HepG2 (cell line): Measurements from ENCODE around the gene ABCC5. TPM values are rescaled to one million over a fixed set of nuclear protein-coding genes. Genes with fewer than 3 reads are reported as not detected.

Source experiments
- ATAC-seq: fragments of 200-7000 bp; cut with Tn5 transposase; 3 replicates; pipeline ENCODE4 v1.9.1; 2020; ENCODE audit warnings: mild to moderate bottlenecking, moderate library complexity
- BruUV-seq: library from RNA; stranded (reverse); fragments of 400-500 nt; replicated peaks from 2 replicates; lab custom pipeline; 2021; lab: Mats Ljungman, UMichigan
- CTCF ChIA-PET: fragments of 300-600 bp; formaldehyde crosslinking; extraction: SDS; loops from one replicate; lab custom pipeline; 2021; ENCODE audit warnings: low total read pairs, inconsistent platforms, low intra/inter-chr PET ratio; lab: Yijun Ruan, JAX
- POLR2A ChIA-PET: fragments of 350-600 bp; sonication (Branson Sonifier 250); formaldehyde crosslinking; loops from one replicate; lab custom pipeline; 2020; ENCODE audit warnings: antibody characterized with exemption, inconsistent platforms; lab: Yijun Ruan, JAX
- DNase-seq: peaks from one replicate; pipeline ENCODE4 v3.0.0-alpha.2; 2015; ENCODE audit warnings: low spot score
- FAIRE-seq: peaks from 3 replicates; lab custom pipeline; 2011; peaks lifted over from hg19 to GRCh38; lab: Jason Lieb, UNC
- H2AFZ ChIP-seq: one replicate; pipeline ENCODE4 v1.6.1; 2011; ENCODE audit warnings: low read length, inconsistent platforms
- H3K27ac ChIP-seq: fragments of 300-600 bp; 3 replicates; pipeline ENCODE4 v1.8.0; 2011; ENCODE audit warnings: mixed run types, mild to moderate bottlenecking, mixed read lengths, low read length, inconsistent platforms; ENCODE audit not compliant: insufficient read depth; ENCODE audit errors: extremely low read length
- H3K27me3 ChIP-seq, 2 experiments: fragments of 200-600 bp in 1 of 2; 2 replicates in 1 of 2; 3 replicates in 1 of 2; pipeline versions ENCODE4 v1.6.0 to v1.8.0; 2011; ENCODE audit warnings: low read length in 2 of 2, mild to moderate bottlenecking in 2 of 2, moderate library complexity in 2 of 2, inconsistent platforms in 1 of 2; ENCODE audit not compliant: insufficient read depth in 2 of 2, control insufficient read depth in 1 of 2
- H3K36me3 ChIP-seq, 2 experiments: fragments of 200-600 bp in 1 of 2; replicated peaks in 1 of 2; 2 replicates in 1 of 2; 3 replicates in 1 of 2; pipeline versions ENCODE4 v1.5.1 to v1.8.0; 2011; ENCODE audit warnings: low read length in 2 of 2, inconsistent platforms in 1 of 2; ENCODE audit not compliant: insufficient read depth in 2 of 2, control insufficient read depth in 1 of 2
- H3K4me1 ChIP-seq: 2 replicates; pipeline ENCODE4 v1.5.1; 2012; ENCODE audit warnings: low read length, inconsistent platforms; ENCODE audit not compliant: insufficient read depth
- H3K4me2 ChIP-seq: 2 replicates; pipeline ENCODE4 v1.6.0; 2011; ENCODE audit warnings: low read depth, low read length, inconsistent platforms
- H3K4me3 ChIP-seq, 3 experiments: fragments of 200-600 bp in 1 of 3; sonication (generic), shearing (Covaris generic) in 1 of 3; replicated peaks in 1 of 3; 2 replicates each; pipeline ENCODE4 v1.5.1; 2011 to 2016; ENCODE audit warnings: low read length in 3 of 3, inconsistent platforms in 2 of 3, low read depth in 2 of 3, mild to moderate bottlenecking in 2 of 3, control low read depth in 1 of 3, mixed read lengths in 1 of 3; ENCODE audit not compliant: insufficient read depth in 1 of 3
- H3K79me2 ChIP-seq: one replicate; pipeline ENCODE4 v1.6.1; 2011; ENCODE audit warnings: low read length, inconsistent platforms; ENCODE audit not compliant: insufficient read depth
- H3K9ac ChIP-seq: 2 replicates; pipeline ENCODE4 v1.6.0; 2011; ENCODE audit warnings: mild to moderate bottlenecking, low read depth, low read length, inconsistent platforms; ENCODE audit not compliant: insufficient read depth
- H3K9me3 ChIP-seq: 2 replicates; pipeline ENCODE4 v1.5.1; 2012; ENCODE audit warnings: mild to moderate bottlenecking, low read length
- H4K20me1 ChIP-seq: 2 replicates; pipeline ENCODE4 v1.6.0; 2011; ENCODE audit warnings: inconsistent platforms, mild to moderate bottlenecking, low read length, moderate library complexity; ENCODE audit not compliant: insufficient read depth
- ELF4 ChIP-seq: sonication (generic); formaldehyde crosslinking; IDR thresholded peaks from 2 replicates; pipeline ENCODE4 v1.5.0; 2020; ENCODE audit warnings: missing genetic modification reagents, mild to moderate bottlenecking, moderate library complexity, borderline replicate concordance
- GMEB2 ChIP-seq: IDR thresholded peaks from 2 replicates; pipeline ENCODE4 v1.6.1; 2016; ENCODE audit warnings: missing biosample characterization, missing genetic modification reagents, low read depth
- HBP1 ChIP-seq: IDR thresholded peaks from 2 replicates; pipeline ENCODE4 v1.6.1; 2016; ENCODE audit warnings: low read depth, control low read depth
- KAT8 ChIP-seq: IDR thresholded peaks from 2 replicates; pipeline ENCODE4 v1.6.1; 2016; ENCODE audit warnings: missing genetic modification reagents, missing compliant biosample characterization
- KLF11 ChIP-seq: IDR thresholded peaks from 2 replicates; pipeline ENCODE4 v1.6.1; 2016; ENCODE audit warnings: missing compliant biosample characterization
- KLF15 ChIP-seq: sonication (generic); formaldehyde crosslinking; IDR thresholded peaks from 2 replicates; pipeline ENCODE4 v1.8.1; 2023; ENCODE audit warnings: borderline replicate concordance, mild to moderate bottlenecking, inconsistent platforms, missing genetic modification reagents, mixed read lengths
- MIXL1 ChIP-seq: IDR thresholded peaks from 2 replicates; pipeline ENCODE4 v1.6.1; 2016
- NFE2 ChIP-seq: sonication (generic); formaldehyde crosslinking; IDR thresholded peaks from 2 replicates; pipeline ENCODE4 v1.4.0; 2020; ENCODE audit warnings: missing genetic modification reagents
- SMC3 ChIP-seq: IDR thresholded peaks from 2 replicates; pipeline ENCODE4 v1.6.1; 2011; ENCODE audit warnings: low read length, improper control_type of control experiment
- ZKSCAN5 ChIP-seq: sonication (generic); formaldehyde crosslinking; IDR thresholded peaks from 2 replicates; pipeline ENCODE4 v1.5.1; 2020; ENCODE audit warnings: mild to moderate bottlenecking, missing genetic modification reagents
- ZNF296 ChIP-seq: sonication (generic); formaldehyde crosslinking; conservative IDR thresholded peaks from 2 replicates; pipeline ENCODE4 v1.5.0; 2020; ENCODE audit warnings: mild to moderate bottlenecking, missing genetic modification reagents
- ZNF329 ChIP-seq: sonication (generic); formaldehyde crosslinking; IDR thresholded peaks from 2 replicates; pipeline ENCODE4 v1.9.0; 2021; ENCODE audit warnings: low read depth, mild to moderate bottlenecking, missing genetic modification reagents
- WGBS: methylation state at CpG from one replicate; pipeline ENCODE4 v1.1.6; 2017; ENCODE audit warnings: low lambda C conversion rate; 5-methylcytosine and 5-hydroxymethylcytosine counted together
- in situ Hi-C: cut with HindIII; loops from 2 replicates; pipeline ENCODE4 v1.10.0; 2017; ENCODE audit warnings: low pct_unique_long_range_greater_than_20kb; ENCODE audit not compliant: extremely low pct_ligation_motif_present
- intact Hi-C: fragments of 100-400 bp; cut with micrococcal nuclease; formaldehyde crosslinking; loops from one replicate; pipeline ENCODE4 v1.10.0; 2022; ENCODE audit not compliant: unreplicated experiment
- polyA plus RNA-seq, 8 experiments: library from polyadenylated mRNA; depleted of rRNA in 3 of 8; stranded (reverse) in 7 of 8; unstranded in 1 of 8; fragments of >200 nt; fragmentation: Illumina TruSeq in 4 of 8; extraction: Trizol in 4 of 8; gene quantifications; 2 replicates each; pipeline versions ENCODE4 v1.2.1 to v1.2.3, GENCODE V29; 2011 to 2016; ENCODE audit warnings: low read depth in 4 of 8, missing spikeins in 1 of 8, mixed read lengths in 1 of 8; ENCODE audit not compliant: insufficient read depth in 1 of 8
- total RNA-seq, 5 experiments: library from RNA; depleted of rRNA; stranded (reverse); fragments of >200 nt; fragmentation: Illumina TruSeq; extraction: Trizol; gene quantifications; 2 replicates each; pipeline ENCODE4 v1.2.3, GENCODE V29; 2016; ENCODE audit warnings: low read depth in 1 of 5
- TF ChIP-seq, protein P1 (sequence below), 2 experiments: fragments of 450-650 bp in 1 of 2; sonication (generic) in 1 of 2; formaldehyde crosslinking; IDR thresholded peaks; 2 replicates each; pipeline versions ENCODE4 v1.5.0 to v1.8.0; 2020 to 2022; ENCODE audit warnings: mild to moderate bottlenecking in 1 of 2, missing genetic modification reagents in 1 of 2
- TF ChIP-seq, protein P2 (sequence below): IDR thresholded peaks from 2 replicates; pipeline ENCODE4 v1.6.1; 2018; ENCODE audit warnings: missing genetic modification reagents
- TF ChIP-seq, protein P3 (sequence below): sonication (generic); formaldehyde crosslinking; IDR thresholded peaks from 2 replicates; pipeline ENCODE4 v1.8.0; 2022; ENCODE audit warnings: missing genetic modification reagents, mild to moderate bottlenecking, inconsistent platforms, borderline replicate concordance
- TF ChIP-seq, protein P4 (sequence below): sonication (generic); formaldehyde crosslinking; IDR thresholded peaks from 2 replicates; pipeline ENCODE4 v1.4.0; 2020; ENCODE audit warnings: missing genetic modification reagents

Gene ABCC5
- total and polyA plus RNA-seq, 2 of the 13 experiments (the other 11 are each of a cell fraction or from before 2014, with no cell fraction given), result 12.5 to 12.7 TPM

DNA sequence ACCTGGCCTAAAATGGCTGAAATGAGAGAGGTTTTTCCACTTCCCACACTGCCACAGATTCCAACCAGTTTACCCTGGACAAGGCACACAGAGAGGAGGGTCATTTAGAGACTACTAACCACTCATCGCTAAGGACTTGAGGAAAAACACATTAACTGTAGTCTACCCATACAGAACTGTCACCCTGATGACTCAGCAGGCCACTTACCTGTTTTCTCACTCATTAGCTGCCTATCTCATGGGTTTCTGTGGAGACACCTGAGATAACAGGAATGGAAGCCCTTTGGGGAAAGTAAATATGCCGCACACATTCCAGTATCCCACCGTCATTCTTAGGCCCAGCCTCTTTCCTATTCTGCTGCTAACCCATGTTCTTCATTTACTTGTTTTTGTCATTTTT lies 50.0 kb downstream of the ABCC5 start (continued):
- TF ChIP-seq, protein P1, sequence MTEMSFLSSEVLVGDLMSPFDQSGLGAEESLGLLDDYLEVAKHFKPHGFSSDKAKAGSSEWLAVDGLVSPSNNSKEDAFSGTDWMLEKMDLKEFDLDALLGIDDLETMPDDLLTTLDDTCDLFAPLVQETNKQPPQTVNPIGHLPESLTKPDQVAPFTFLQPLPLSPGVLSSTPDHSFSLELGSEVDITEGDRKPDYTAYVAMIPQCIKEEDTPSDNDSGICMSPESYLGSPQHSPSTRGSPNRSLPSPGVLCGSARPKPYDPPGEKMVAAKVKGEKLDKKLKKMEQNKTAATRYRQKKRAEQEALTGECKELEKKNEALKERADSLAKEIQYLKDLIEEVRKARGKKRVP (CRISPR knock-in tag; IDR thresholded peaks at IDR 0.05), result no peak
- TF ChIP-seq, protein P2, sequence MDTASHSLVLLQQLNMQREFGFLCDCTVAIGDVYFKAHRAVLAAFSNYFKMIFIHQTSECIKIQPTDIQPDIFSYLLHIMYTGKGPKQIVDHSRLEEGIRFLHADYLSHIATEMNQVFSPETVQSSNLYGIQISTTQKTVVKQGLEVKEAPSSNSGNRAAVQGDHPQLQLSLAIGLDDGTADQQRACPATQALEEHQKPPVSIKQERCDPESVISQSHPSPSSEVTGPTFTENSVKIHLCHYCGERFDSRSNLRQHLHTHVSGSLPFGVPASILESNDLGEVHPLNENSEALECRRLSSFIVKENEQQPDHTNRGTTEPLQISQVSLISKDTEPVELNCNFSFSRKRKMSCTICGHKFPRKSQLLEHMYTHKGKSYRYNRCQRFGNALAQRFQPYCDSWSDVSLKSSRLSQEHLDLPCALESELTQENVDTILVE (CRISPR knock-in tag), result no peak
- TF ChIP-seq ZNF329 (CRISPR knock-in tag) (no peak), HBP1 (CRISPR knock-in tag) (no peak), KLF11 (CRISPR knock-in tag) (no peak), GMEB2 (CRISPR knock-in tag) (no peak)

- DNase-seq (no peak), ATAC-seq (no peak), FAIRE-seq (no peak)
- no peak overlapping the region for H3K4me3 ChIP-seq
- WGBS, result 100% methylated on average over 1 of the region's 4 CpGs
- no peaks in the 10 kb centered on the region for H3K9me3 ChIP-seq
- POLR2A ChIA-PET, result no interaction called here
- no peaks in the 10 kb centered on the region for H3K27me3 ChIP-seq
- no peak overlapping the region for H3K27ac ChIP-seq
- H3K4me2 ChIP-seq, result no peak overlapping the region
- H3K36me3 ChIP-seq, result peaks cover 1 to 29% of the 10 kb centered on the region in 2 experiments
- CTCF ChIA-PET, result no interaction called here
- no peak overlapping the region for H2AFZ ChIP-seq
- no peaks in the 10 kb centered on the region for H3K79me2 ChIP-seq
- in situ Hi-C loops, result no loop called here
- BruUV-seq, result no TSS peak
- intact Hi-C loops, result no loop called here
- H4K20me1 ChIP-seq, result no peaks in the 10 kb centered on the region
- H3K9ac ChIP-seq, result no peak overlapping the region
- no peaks in the 10 kb centered on the region for H3K4me1 ChIP-seq
- TF ChIP-seq, protein P3, sequence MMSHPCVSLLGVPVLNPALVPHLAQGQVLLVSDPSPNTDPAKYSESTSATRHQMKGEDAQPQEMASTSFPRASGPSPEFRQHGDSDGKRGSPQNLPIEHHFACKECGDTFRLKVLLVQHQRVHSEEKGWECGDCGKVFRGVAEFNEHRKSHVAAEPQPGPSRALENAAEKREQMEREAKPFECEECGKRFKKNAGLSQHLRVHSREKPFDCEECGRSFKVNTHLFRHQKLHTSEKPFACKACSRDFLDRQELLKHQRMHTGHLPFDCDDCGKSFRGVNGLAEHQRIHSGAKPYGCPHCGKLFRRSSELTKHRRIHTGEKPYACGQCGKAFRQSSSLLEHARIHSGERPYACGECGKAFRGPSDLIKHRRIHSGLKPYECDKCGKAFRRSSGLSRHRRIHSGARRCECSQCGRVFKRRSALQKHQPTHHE (CRISPR knock-in tag), result no peak
- no peak for TF ChIP-seq ZKSCAN5 (CRISPR knock-in tag)
- no peak for TF ChIP-seq KAT8 (CRISPR knock-in tag)
- no peak for TF ChIP-seq ELF4 (CRISPR knock-in tag)
- TF ChIP-seq MIXL1 (CRISPR knock-in tag), result no peak
- TF ChIP-seq, protein P4, sequence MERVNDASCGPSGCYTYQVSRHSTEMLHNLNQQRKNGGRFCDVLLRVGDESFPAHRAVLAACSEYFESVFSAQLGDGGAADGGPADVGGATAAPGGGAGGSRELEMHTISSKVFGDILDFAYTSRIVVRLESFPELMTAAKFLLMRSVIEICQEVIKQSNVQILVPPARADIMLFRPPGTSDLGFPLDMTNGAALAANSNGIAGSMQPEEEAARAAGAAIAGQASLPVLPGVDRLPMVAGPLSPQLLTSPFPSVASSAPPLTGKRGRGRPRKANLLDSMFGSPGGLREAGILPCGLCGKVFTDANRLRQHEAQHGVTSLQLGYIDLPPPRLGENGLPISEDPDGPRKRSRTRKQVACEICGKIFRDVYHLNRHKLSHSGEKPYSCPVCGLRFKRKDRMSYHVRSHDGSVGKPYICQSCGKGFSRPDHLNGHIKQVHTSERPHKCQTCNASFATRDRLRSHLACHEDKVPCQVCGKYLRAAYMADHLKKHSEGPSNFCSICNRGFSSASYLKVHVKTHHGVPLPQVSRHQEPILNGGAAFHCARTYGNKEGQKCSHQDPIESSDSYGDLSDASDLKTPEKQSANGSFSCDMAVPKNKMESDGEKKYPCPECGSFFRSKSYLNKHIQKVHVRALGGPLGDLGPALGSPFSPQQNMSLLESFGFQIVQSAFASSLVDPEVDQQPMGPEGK (CRISPR knock-in tag), result no peak
- TF ChIP-seq SMC3, result no peak
- no peak for TF ChIP-seq NFE2 (CRISPR knock-in tag)
- TF ChIP-seq ZNF296 (CRISPR knock-in tag), result no peak
- no peak for TF ChIP-seq KLF15 (CRISPR knock-in tag)
Observed at GRCh38 chr3:183966361-183966791, 51.3 kb downstream of the ABCC5 start.
